Muscle of leg (tissue), 11 donors: ENCODE data around the gene LZTFL1. TPM values are rescaled to one million over a fixed set of nuclear protein-coding genes. Genes with fewer than 3 reads are reported as not detected.
A peak's percentile ranks its signal among the peaks of the same experiment; 100 is the strongest.

Source experiments
- DNase-seq: peaks from one replicate; pipeline ENCODE4 v3.0.0; 2013
- H3K27ac ChIP-seq: one replicate; pipeline ENCODE4 v1.5.1; 2013; ENCODE audit warnings: mild to moderate bottlenecking, low read length, control low read depth
- H3K27me3 ChIP-seq: one replicate; pipeline ENCODE4 v1.6.1; 2013; ENCODE audit warnings: low read length; ENCODE audit not compliant: control insufficient read depth, insufficient read depth
- H3K36me3 ChIP-seq: one replicate; pipeline ENCODE4 v1.6.1; 2013; ENCODE audit warnings: low read length; ENCODE audit not compliant: control insufficient read depth, insufficient read depth
- H3K4me1 ChIP-seq: one replicate; pipeline ENCODE4 v1.6.1; 2013; ENCODE audit warnings: low read length; ENCODE audit not compliant: control insufficient read depth, insufficient read depth
- H3K4me3 ChIP-seq: one replicate; pipeline ENCODE4 v1.5.1; 2013; ENCODE audit warnings: low read length, control low read depth
- H3K9me3 ChIP-seq: replicated peaks from 2 replicates; pipeline ENCODE4 v1.6.1; 2013; ENCODE audit warnings: low read depth, low read length; ENCODE audit not compliant: control insufficient read depth
- WGBS: methylation state at CpG from one replicate; pipeline ENCODE4 v1.1.5; 2013; ENCODE audit warnings: missing lambda C conversion rate; ENCODE audit not compliant: insufficient coverage; 5-methylcytosine and 5-hydroxymethylcytosine counted together
- polyA plus RNA-seq, 8 donors: library from polyadenylated mRNA; unstranded; fragments of 120-200 nt; gene quantifications; one replicate each; pipeline versions ENCODE4 v1.2.1 to v1.2.3, GENCODE V29; 2013; ENCODE audit warnings: inconsistent platforms in 1 of 8, low replicate concordance in 1 of 8; ENCODE audit not compliant: insufficient read length in 8 of 8, insufficient read depth in 1 of 8
- total RNA-seq: library from RNA; stranded (reverse); fragments of 120-200 nt; gene quantifications from one replicate; pipeline ENCODE4 v1.2.4, GENCODE V29; 2013

Gene LZTFL1
- total and polyA plus RNA-seq, 9 donors: 13.3 to 19.9 (median 15.6) TPM

GRCh38 chr3:45819543-45819942 lies 22.4 kb downstream of the LZTFL1 start:
- Histone ChIP-seq H3K36me3 (peaks cover 14% of the 10 kb centered on the region), H3K4me3 (no peak overlapping the region), H3K27ac (no peak overlapping the region), H3K27me3 (no peaks in the 10 kb centered on the region), H3K4me1 (peaks cover 13% of the 10 kb centered on the region), H3K9me3 (peaks cover 5% of the 10 kb centered on the region)
- peak; percentile 22 for DNase-seq
- WGBS: 50% methylated on average over 1 of the region's 2 CpGs

GRCh38 chr3:45817831-45818522 lies 23.9 kb downstream of the LZTFL1 start:
- Histone ChIP-seq H3K27me3 (no peaks in the 10 kb centered on the region), H3K36me3 (peaks cover 13% of the 10 kb centered on the region), H3K4me1 (peaks cover 13% of the 10 kb centered on the region), H3K27ac (peak overlapping the region; percentile 59), H3K4me3 (no peak overlapping the region), H3K9me3 (peaks cover 5% of the 10 kb centered on the region)
- no CpG with 5 or more reads among the region's 4 CpGs for WGBS
- peak; percentile 93 for DNase-seq

DNA sequence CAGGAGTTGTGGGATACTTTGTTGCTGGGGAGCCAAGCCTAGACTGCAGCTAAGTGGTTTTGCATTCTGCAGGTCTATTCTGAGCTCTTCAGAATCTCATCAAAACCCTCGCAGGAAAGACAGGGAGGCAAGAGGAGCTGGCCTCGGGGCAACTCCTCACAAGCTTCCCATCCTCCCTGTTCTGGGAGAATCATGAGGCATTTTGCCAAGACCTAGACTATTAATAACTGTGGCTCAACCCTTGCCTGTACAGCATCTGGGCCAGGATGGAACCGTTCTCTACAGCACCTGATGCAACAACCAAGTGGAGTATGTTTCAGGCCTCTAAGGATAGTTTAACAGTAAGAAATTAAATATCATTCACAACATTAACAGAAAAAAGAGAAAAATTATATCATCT lies 25.4 kb downstream of the LZTFL1 start:
- DNase-seq: peak; percentile 78
- Histone ChIP-seq H3K36me3 (peaks cover 11% of the 10 kb centered on the region), H3K4me1 (peaks cover 13% of the 10 kb centered on the region), H3K9me3 (peaks cover 5% of the 10 kb centered on the region), H3K27me3 (no peaks in the 10 kb centered on the region), H3K4me3 (no peak overlapping the region), H3K27ac (no peak overlapping the region)
- no CpG with 5 or more reads among the region's 3 CpGs for WGBS

- Histone ChIP-seq H3K36me3 (no peaks in the 10 kb centered on the region), H3K4me3 (no peak overlapping the region), H3K9me3 (peaks cover 5% of the 10 kb centered on the region), H3K27ac (no peak overlapping the region), H3K4me1 (peaks cover 13% of the 10 kb centered on the region), H3K27me3 (no peaks in the 10 kb centered on the region)
- WGBS: 100% methylated on average over 2 of the region's 4 CpGs
- no peak for DNase-seq
Measured at GRCh38 chr3:45814322-45814721, 27.6 kb downstream of the LZTFL1 start.

DNA sequence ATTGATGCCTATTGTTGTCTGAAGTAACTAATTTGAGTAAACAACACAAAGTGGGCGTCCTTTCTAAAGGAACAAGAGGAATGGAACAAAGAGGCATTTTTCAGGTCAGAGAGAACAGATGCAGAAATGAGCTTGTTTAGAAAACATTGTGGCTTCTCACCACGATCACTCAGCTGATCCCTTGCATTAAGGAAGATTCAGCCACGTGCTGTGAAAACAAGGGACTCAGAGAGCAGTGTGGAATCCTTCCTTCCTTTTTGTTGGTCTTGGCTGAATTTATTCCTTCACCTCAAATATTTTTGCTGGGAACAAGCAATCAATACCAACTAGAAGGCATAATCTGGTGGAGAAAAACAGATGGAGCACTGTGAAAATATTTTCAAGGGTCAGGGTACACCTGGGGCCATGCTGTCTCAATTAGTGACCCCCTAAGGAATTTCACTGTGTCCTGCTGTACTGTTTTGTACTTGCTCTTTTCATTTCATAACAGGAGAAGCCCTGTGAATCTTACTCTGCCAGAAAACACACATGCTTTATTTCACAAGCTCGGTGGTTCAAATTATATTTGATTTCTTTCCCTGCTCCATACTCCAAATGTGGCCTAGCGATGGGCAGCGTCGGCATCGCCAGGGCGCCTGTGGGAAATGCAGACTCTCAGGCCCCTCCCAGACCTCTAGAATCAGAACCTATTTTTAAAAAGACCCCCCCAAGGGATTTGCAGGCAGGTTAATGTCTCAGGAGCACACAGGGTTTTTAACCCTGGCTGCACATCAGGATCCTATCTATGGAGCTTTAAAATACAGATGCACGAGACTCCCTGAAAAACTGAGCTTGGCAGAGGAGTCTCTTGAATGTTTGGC lies 34.0 kb downstream of the LZTFL1 start:
- Histone ChIP-seq H3K4me3 (no peak overlapping the region), H3K27me3 (no peaks in the 10 kb centered on the region), H3K27ac (peak overlapping the region; percentile 48), H3K9me3 (no peaks in the 10 kb centered on the region), H3K36me3 (no peaks in the 10 kb centered on the region), H3K4me1 (peaks cover 3% of the 10 kb centered on the region)
- WGBS: 30% methylated on average over 7 of the region's 10 CpGs
- peak; percentile 54 for DNase-seq

DNA sequence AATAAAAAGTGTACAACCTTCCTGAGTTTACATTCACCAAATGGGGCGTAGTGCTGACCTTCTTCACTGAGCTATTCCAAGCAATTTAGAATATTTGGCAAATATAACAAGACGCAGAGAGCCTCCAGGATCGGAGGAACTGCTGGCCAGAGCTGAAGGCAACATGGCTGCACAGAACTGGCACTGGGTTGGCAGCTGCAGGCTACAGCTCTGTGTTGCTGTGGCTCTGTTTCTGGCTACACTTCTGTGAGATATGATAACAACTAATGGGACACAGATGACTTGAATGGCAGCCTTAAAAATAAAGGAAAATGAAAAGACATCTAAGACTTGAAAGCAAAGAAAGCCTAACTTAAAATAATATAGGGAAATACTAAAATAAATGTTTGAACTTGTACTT lies 34.8 kb downstream of the LZTFL1 start:
- H3K36me3 ChIP-seq: no peaks in the 10 kb centered on the region
- H3K9me3 ChIP-seq: no peaks in the 10 kb centered on the region
- 50% methylated on average over 2 of the region's 3 CpGs for WGBS
- no peak overlapping the region for H3K4me3 ChIP-seq
- no peaks in the 10 kb centered on the region for H3K27me3 ChIP-seq
- peaks cover 3% of the 10 kb centered on the region for H3K4me1 ChIP-seq
- DNase-seq: no peak
- no peak overlapping the region for H3K27ac ChIP-seq

GRCh38 chr3:45806072-45806471 lies 35.8 kb downstream of the LZTFL1 start:
- Histone ChIP-seq H3K27ac (no peak overlapping the region), H3K4me1 (peaks cover 3% of the 10 kb centered on the region), H3K27me3 (no peaks in the 10 kb centered on the region), H3K4me3 (no peak overlapping the region), H3K9me3 (no peaks in the 10 kb centered on the region), H3K36me3 (no peaks in the 10 kb centered on the region)
- no CpG with 5 or more reads among the region's 3 CpGs for WGBS
- no peak for DNase-seq

GRCh38 chr3:45803252-45803935 lies 38.5 kb downstream of the LZTFL1 start:
- H3K4me1 ChIP-seq: peaks cover 2% of the 10 kb centered on the region
- no peaks in the 10 kb centered on the region for H3K36me3 ChIP-seq
- H3K27me3 ChIP-seq: peaks cover 10% of the 10 kb centered on the region
- whole genome bisulfite sequencing: 87% methylated on average over 5 of the region's 5 CpGs
- no peaks in the 10 kb centered on the region for H3K9me3 ChIP-seq
- no peak for DNase-seq
- no peak overlapping the region for H3K27ac ChIP-seq
- H3K4me3 ChIP-seq: no peak overlapping the region

GRCh38 chr3:45802146-45802545 lies 39.8 kb downstream of the LZTFL1 start:
- Histone ChIP-seq H3K27ac (no peak overlapping the region), H3K27me3 (peaks cover 21% of the 10 kb centered on the region), H3K4me1 (no peaks in the 10 kb centered on the region), H3K9me3 (no peaks in the 10 kb centered on the region), H3K4me3 (no peak overlapping the region), H3K36me3 (no peaks in the 10 kb centered on the region)
- 81% methylated on average over 4 of the region's 9 CpGs for WGBS
- DNase-seq: no peak

- H3K27me3 ChIP-seq: peaks cover 36% of the 10 kb centered on the region
- H3K9me3 ChIP-seq: no peaks in the 10 kb centered on the region
- H3K4me1 ChIP-seq: peaks cover 11% of the 10 kb centered on the region
- DNase-seq: no peak
- H3K4me3 ChIP-seq: no peak overlapping the region
- no peaks in the 10 kb centered on the region for H3K36me3 ChIP-seq
- WGBS: 85% methylated on average over 2 of the region's 4 CpGs
- H3K27ac ChIP-seq: no peak overlapping the region
Measured at GRCh38 chr3:45800611-45801010, 41.3 kb downstream of the LZTFL1 start.
